Fibroblast of peridontal ligament (primary cell): ENCODE results near the gene KCNK4.
"Not testable (repeated sequence)": the region's sequence is repeated elsewhere in the genome, so short reads cannot be mapped to it uniquely, and the experiment has no call there.

Experiments used
- DNase-seq: peaks from one replicate; pipeline ENCODE4 v3.0.0-alpha.2; 2010; ENCODE audit errors: extremely low read depth

Gene KCNK4

GRCh38 chr11:64306876-64307622, 15.9 kb downstream of the KCNK4 start:
- no peak for DNase-seq

- DNase-seq: not testable (repeated sequence)
Observed at GRCh38 chr11:64307795-64308194, 16.7 kb downstream of the KCNK4 start.

- no peak for DNase-seq
Observed at GRCh38 chr11:64312947-64313346, 21.8 kb downstream of the KCNK4 start.

GRCh38 chr11:64313491-64314145, 22.5 kb downstream of the KCNK4 start:
- no peak for DNase-seq

- no peak for DNase-seq
Observed at GRCh38 chr11:64314146-64314804, 23.2 kb downstream of the KCNK4 start.

GRCh38 chr11:64314805-64315561, 23.9 kb downstream of the KCNK4 start:
- no peak for DNase-seq

GRCh38 chr11:64315667-64316526, 24.8 kb downstream of the KCNK4 start:
- DNase-seq: not testable (repeated sequence)

GRCh38 chr11:64316672-64317324, 25.7 kb downstream of the KCNK4 start:
- DNase-seq: no peak

- DNase-seq: peak; percentile 92
Observed at GRCh38 chr11:64317325-64317960, 26.3 kb downstream of the KCNK4 start, which contains the start of gene TRMT112. TSS of gene TRMT112 (minus strand) at chr11:64317559. CDS start at chr11:64317526, 33 bp downstream.

- DNase-seq: peak; percentile 94
Observed at GRCh38 chr11:64317961-64318765, 27.1 kb downstream of the KCNK4 start, which contains the start of gene PRDX5. TSS of gene PRDX5 (plus strand) at chr11:64318121. CDS start at chr11:64318216, 95 bp downstream.

GRCh38 chr11:64318766-64319761, 28.0 kb downstream of the KCNK4 start:
- DNase-seq: no peak

- no peak for DNase-seq
Observed at GRCh38 chr11:64320556-64320955, 29.5 kb downstream of the KCNK4 start.

GRCh38 chr11:64321026-64321425, 29.9 kb downstream of the KCNK4 start:
- no peak for DNase-seq

GRCh38 chr11:64321533-64321932, 30.4 kb downstream of the KCNK4 start:
- no peak for DNase-seq

GRCh38 chr11:64322925-64323260, 31.8 kb downstream of the KCNK4 start:
- no peak for DNase-seq

- DNase-seq: no peak
Observed at GRCh38 chr11:64323373-64323772, 32.3 kb downstream of the KCNK4 start.

- not testable (repeated sequence) for DNase-seq
Observed at GRCh38 chr11:64323984-64324383, 32.9 kb downstream of the KCNK4 start.
